ENCODE data around the gene NFKB1. TPM values are rescaled to one million over a fixed set of nuclear protein-coding genes. Genes with fewer than 3 reads are reported as not detected.
A peak's percentile ranks its signal among the peaks of the same experiment; 100 is the strongest.

The NFKB1 gene
- total RNA-seq, 4 donors from 2014 or later, result 20.0 to 27.2 (median 22.7) TPM

DNA sequence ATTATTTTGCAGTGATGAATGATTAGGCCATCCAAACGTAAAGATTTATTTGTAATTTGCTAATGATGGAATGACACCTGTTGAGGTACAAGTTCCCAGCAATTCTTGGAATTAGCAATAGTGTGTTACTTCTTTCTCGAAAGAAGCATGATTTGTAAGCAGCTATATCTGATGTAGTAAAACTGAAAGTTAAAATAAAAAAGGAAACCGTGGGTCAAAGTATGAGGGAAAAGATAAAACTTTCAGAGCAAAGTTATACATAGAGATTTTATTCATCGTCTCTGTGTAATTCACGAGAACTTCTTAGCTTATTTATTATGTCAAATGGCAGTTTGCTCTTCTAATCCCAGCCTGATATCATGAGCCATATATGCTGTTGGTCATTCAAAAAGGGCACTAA, 59.0 kb downstream of the NFKB1 start:
- H3K4me3 ChIP-seq, result no peak overlapping the region
- no peak for ATAC-seq

DNA sequence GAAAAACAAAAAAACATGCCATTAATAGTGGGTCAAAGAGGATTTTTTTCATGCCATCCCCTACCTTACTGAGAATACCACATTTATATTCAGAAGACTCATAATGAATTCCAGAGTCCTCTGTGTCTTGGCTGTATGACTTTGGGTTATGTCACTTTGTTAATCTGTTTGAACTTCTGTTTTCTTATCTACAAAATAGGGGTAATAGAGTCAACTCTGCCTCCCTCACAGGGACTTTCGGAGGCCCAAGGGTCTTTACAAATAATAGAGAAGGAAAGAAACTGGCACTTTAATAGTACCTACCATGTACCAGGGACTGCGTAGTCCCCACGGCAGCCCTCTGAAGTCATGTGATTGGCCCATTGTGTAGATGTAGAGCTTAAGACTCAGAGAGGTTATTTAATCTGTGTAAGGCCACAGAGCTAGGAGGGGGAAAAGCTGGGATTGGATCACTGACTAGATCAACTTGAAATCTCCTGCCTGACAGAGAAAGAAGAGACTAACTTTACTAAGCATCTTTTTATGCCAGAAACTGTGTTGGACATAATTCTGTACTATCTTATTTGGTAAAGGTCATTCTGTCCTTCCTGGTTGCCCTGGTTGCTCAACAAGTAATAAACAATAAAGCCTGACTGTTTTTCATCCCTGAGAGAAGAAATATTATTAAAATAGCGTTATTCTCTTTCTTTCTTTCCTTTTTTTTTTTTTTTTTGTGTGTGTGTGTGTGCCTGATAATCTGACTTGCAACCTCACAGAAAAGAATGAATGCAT, 59.6 kb downstream of the NFKB1 start:
- no peak overlapping the region for H3K4me3 ChIP-seq
- H3K4me1 ChIP-seq, result peaks cover 4 to 18% of the 10 kb centered on the region in 2 donors

More for the DNA sequence above, 59.0 kb downstream of the NFKB1 start:
- Histone ChIP-seq H3K27ac (no peak overlapping the region), H3K36me3 (no peaks in the 10 kb centered on the region), H3K9me3 (no peaks in the 10 kb centered on the region), H3K4me1 (peaks cover 4 to 17% of the 10 kb centered on the region in 2 donors), H3K27me3 (no peaks in the 10 kb centered on the region)
- intact Hi-C loops (cut with DNase I; ENCODE audit: low total_unique reads), result no loop called here
- TF ChIP-seq POLR2A (IDR thresholded peaks at IDR 0.05) (no peak), CTCF (IDR thresholded peaks at IDR 0.05 in 4 of 5, conservative IDR thresholded peaks at IDR 0.05 in 1 of 5) (no peak)
- in situ Hi-C loops (cut with MboI; ENCODE audit: low sequenced_read_pairs in 4 of 4), result no loop called here
- no peak for DNase-seq

GRCh38 chr4:102563000-102563399, 61.8 kb downstream of the NFKB1 start:
- intact Hi-C loops (cut with DNase I; ENCODE audit: low total_unique reads) (no loop called here), in situ Hi-C loops (cut with MboI; ENCODE audit: low sequenced_read_pairs in 4 of 4) (no loop called here)
- no peak overlapping the region for H3K4me3 ChIP-seq
- no peak overlapping the region for H3K27ac ChIP-seq
- TF ChIP-seq CTCF (IDR thresholded peaks at IDR 0.05 in 4 of 5, conservative IDR thresholded peaks at IDR 0.05 in 1 of 5) (no peak), POLR2A (IDR thresholded peaks at IDR 0.05) (no peak)
- H3K9me3 ChIP-seq, result no peaks in the 10 kb centered on the region
- no peak for ATAC-seq
- DNase-seq, result no peak
- H3K36me3 ChIP-seq, result peaks cover 0 to 8% of the 10 kb centered on the region in 2 donors
- H3K4me1 ChIP-seq, result peaks cover 7 to 18% of the 10 kb centered on the region in 2 donors
- H3K27me3 ChIP-seq, result no peaks in the 10 kb centered on the region

More for the DNA sequence above, 59.6 kb downstream of the NFKB1 start:
- no peak for TF ChIP-seq CTCF (IDR thresholded peaks at IDR 0.05 in 4 of 5, conservative IDR thresholded peaks at IDR 0.05 in 1 of 5)
- no peak for TF ChIP-seq POLR2A (IDR thresholded peaks at IDR 0.05)
- intact Hi-C loops (cut with DNase I; ENCODE audit: low total_unique reads) (no loop called here), in situ Hi-C loops (cut with MboI; ENCODE audit: low sequenced_read_pairs in 4 of 4) (no loop called here)
- Histone ChIP-seq H3K36me3 (no peaks in the 10 kb centered on the region), H3K27me3 (no peaks in the 10 kb centered on the region), H3K27ac (no peak overlapping the region), H3K9me3 (no peaks in the 10 kb centered on the region)
- peak in 1 of 2 donors; percentile 30 for ATAC-seq
- DNase-seq, result no peak

- in situ Hi-C loops (cut with MboI; ENCODE audit: low sequenced_read_pairs in 4 of 4) (no loop called here), intact Hi-C loops (cut with DNase I; ENCODE audit: low total_unique reads) (no loop called here)
- H3K27me3 ChIP-seq, result no peaks in the 10 kb centered on the region
- H3K9me3 ChIP-seq, result no peaks in the 10 kb centered on the region
- H3K4me3 ChIP-seq, result no peak overlapping the region
- ATAC-seq, result no peak
- no peak for TF ChIP-seq POLR2A (IDR thresholded peaks at IDR 0.05)
- TF ChIP-seq CTCF (IDR thresholded peaks at IDR 0.05 in 4 of 5, conservative IDR thresholded peaks at IDR 0.05 in 1 of 5), result no peak
- H3K27ac ChIP-seq, result no peak overlapping the region
- peaks cover 0 to 8% of the 10 kb centered on the region in 2 donors for H3K36me3 ChIP-seq
- no peak for DNase-seq
- peaks cover 7 to 18% of the 10 kb centered on the region in 2 donors for H3K4me1 ChIP-seq
These were observed 63.4 kb downstream of the NFKB1 start for GRCh38 chr4:102564399-102565059.
